IMR-90 (cell line): ENCODE measurements around the gene SPNS1. TPM values are rescaled to one million over a fixed set of nuclear protein-coding genes. Genes with fewer than 3 reads are reported as not detected.

Source experiments
- ATAC-seq: fragments of 200-7000 bp; cut with Tn5 transposase; 2 replicates; pipeline ENCODE4 v1.9.1; 2020; ENCODE audit warnings: low read depth, mild to moderate bottlenecking, moderate library complexity
- BruUV-seq: library from RNA; stranded (reverse); fragments of 400-500 nt; replicated peaks from 2 replicates; lab custom pipeline; 2021; lab: Mats Ljungman, UMichigan
- CTCF ChIA-PET: fragments of 300-600 bp; formaldehyde crosslinking; extraction: SDS; loops from one replicate; lab custom pipeline; 2021; ENCODE audit warnings: antibody characterized with exemption; lab: Yijun Ruan, JAX
- POLR2A ChIA-PET: fragments of 300-600 bp; sonication (Branson Sonifier 250); formaldehyde crosslinking; loops from one replicate; lab custom pipeline; 2022; ENCODE audit warnings: antibody characterized with exemption; ENCODE audit not compliant: unreplicated experiment; lab: Charles Lee
- DNase-seq: peaks from one replicate; pipeline ENCODE4 v3.0.0; 2013
- H2AFZ ChIP-seq: replicated peaks from 2 replicates; pipeline ENCODE3; 2013; ENCODE audit warnings: low read length, mild to moderate bottlenecking; ENCODE audit not compliant: poor library complexity
- H2AK5ac ChIP-seq: 2 replicates; pipeline ENCODE4 v1.6.1; 2013; ENCODE audit warnings: low read depth, low read length, inconsistent platforms
- H2AK9ac ChIP-seq: replicated peaks from 2 replicates; pipeline ENCODE3; 2013; ENCODE audit warnings: mild to moderate bottlenecking, low read depth, low read length, moderate library complexity; ENCODE audit not compliant: poor library complexity
- H2BK120ac ChIP-seq: 2 replicates; pipeline ENCODE4 v1.6.1; 2013; ENCODE audit warnings: low read depth, low read length, inconsistent platforms
- H2BK15ac ChIP-seq: 3 replicates; pipeline ENCODE4 v1.6.1; 2013; ENCODE audit warnings: low read depth, low read length, inconsistent platforms
- H2BK20ac ChIP-seq: 2 replicates; pipeline ENCODE4 v1.6.1; 2013; ENCODE audit warnings: low read depth, mild to moderate bottlenecking, inconsistent platforms, low read length, moderate library complexity
- H2BK5ac ChIP-seq: 2 replicates; pipeline ENCODE4 v1.6.1; 2013; ENCODE audit warnings: mild to moderate bottlenecking, low read depth, low read length, inconsistent platforms; ENCODE audit not compliant: poor library complexity, severe bottlenecking
- H3K14ac ChIP-seq: replicated peaks from 2 replicates; pipeline ENCODE4 v1.6.1; 2013; ENCODE audit warnings: low read depth, low read length, inconsistent platforms
- H3K18ac ChIP-seq: 2 replicates; pipeline ENCODE4 v1.6.1; 2013; ENCODE audit warnings: low read depth, low read length, control low read depth
- H3K23ac ChIP-seq: 2 replicates; pipeline ENCODE4 v1.6.1; 2013; ENCODE audit warnings: low read depth, low read length, inconsistent platforms
- H3K27ac ChIP-seq: 2 replicates; pipeline ENCODE4 v1.5.1; 2013; ENCODE audit warnings: mild to moderate bottlenecking, control low read depth, low read length; ENCODE audit not compliant: insufficient read depth
- H3K27me3 ChIP-seq: 2 replicates; pipeline ENCODE4 v1.6.1; 2013; ENCODE audit warnings: low read length; ENCODE audit not compliant: control insufficient read depth, insufficient read depth
- H3K36me3 ChIP-seq: 2 replicates; pipeline ENCODE4 v1.6.1; 2013; ENCODE audit warnings: low read length, mixed read lengths; ENCODE audit not compliant: control insufficient read depth, insufficient read depth
- H3K4ac ChIP-seq: 2 replicates; pipeline ENCODE4 v1.6.1; 2013; ENCODE audit warnings: low read depth, low read length, inconsistent platforms
- H3K4me1 ChIP-seq: 2 replicates; pipeline ENCODE4 v1.6.1; 2013; ENCODE audit warnings: low read length, mixed read lengths; ENCODE audit not compliant: control insufficient read depth, insufficient read depth
- H3K4me2 ChIP-seq: 2 replicates; pipeline ENCODE4 v1.6.1; 2013; ENCODE audit warnings: low read depth, mild to moderate bottlenecking, control low read depth, low read length, moderate library complexity
- H3K4me3 ChIP-seq: 2 replicates; pipeline ENCODE4 v1.5.1; 2013; ENCODE audit warnings: low read depth, mild to moderate bottlenecking, control low read depth, low read length, moderate library complexity; ENCODE audit not compliant: insufficient read depth
- H3K56ac ChIP-seq: 2 replicates; pipeline ENCODE4 v1.6.1; 2013; ENCODE audit warnings: low read length, inconsistent platforms; ENCODE audit not compliant: insufficient read depth; ENCODE audit errors: extremely low read depth
- H3K79me1 ChIP-seq, 2 experiments: 2 replicates each; pipeline ENCODE4 v1.6.1; 2013; ENCODE audit warnings: low read length in 2 of 2, inconsistent platforms in 1 of 2, low read depth in 1 of 2
- H3K9ac ChIP-seq: 2 replicates; pipeline ENCODE4 v1.6.1; 2013; ENCODE audit warnings: low read depth, low read length, control low read depth
- H3K9me1 ChIP-seq: 2 replicates; pipeline ENCODE4 v1.6.1; 2013; ENCODE audit warnings: low read length, inconsistent platforms; ENCODE audit not compliant: insufficient read depth
- H3K9me3 ChIP-seq: 2 replicates; pipeline ENCODE4 v1.6.1; 2013; ENCODE audit warnings: low read length; ENCODE audit not compliant: control insufficient read depth, insufficient read depth
- H4K20me1 ChIP-seq: 2 replicates; pipeline ENCODE4 v1.6.1; 2013; ENCODE audit warnings: low read length, inconsistent platforms; ENCODE audit not compliant: insufficient read depth
- H4K5ac ChIP-seq: 2 replicates; pipeline ENCODE4 v1.6.1; 2013; ENCODE audit warnings: mild to moderate bottlenecking, low read depth, low read length, control low read depth
- H4K8ac ChIP-seq, 2 experiments: 2 replicates each; pipeline ENCODE4 v1.6.1; 2013; ENCODE audit warnings: low read depth in 2 of 2, low read length in 2 of 2, control low read depth in 1 of 2, inconsistent platforms in 1 of 2
- H4K91ac ChIP-seq: 2 replicates; pipeline ENCODE4 v1.6.1; 2013; ENCODE audit warnings: low read depth, low read length, inconsistent platforms; ENCODE audit not compliant: insufficient read depth
- CEBPB ChIP-seq: IDR thresholded peaks from 2 replicates; pipeline ENCODE4 v1.6.1; 2012; ENCODE audit warnings: low read depth, low read length, improper control_type of control experiment
- CHD1 ChIP-seq: IDR thresholded peaks from 2 replicates; pipeline ENCODE4 v1.6.1; 2012; ENCODE audit warnings: low read depth, low read length, improper control_type of control experiment
- CTCF ChIP-seq: conservative IDR thresholded peaks from 2 replicates; pipeline ENCODE4 v1.5.1; 2012; ENCODE audit warnings: mild to moderate bottlenecking, low read depth, low read length, improper control_type of control experiment
- FOS ChIP-seq: fragments of 150-350 bp; IDR thresholded peaks from 2 replicates; pipeline ENCODE4 v1.6.1; 2016; ENCODE audit warnings: low read depth, low read length
- MAFK ChIP-seq: IDR thresholded peaks from 2 replicates; pipeline ENCODE4 v1.6.1; 2012; ENCODE audit warnings: low read depth, low read length, improper control_type of control experiment
- MAZ ChIP-seq: IDR thresholded peaks from 2 replicates; pipeline ENCODE4 v1.6.1; 2012; ENCODE audit warnings: low read depth, mild to moderate bottlenecking, low read length, improper control_type of control experiment, moderate library complexity, borderline replicate concordance
- MXI1 ChIP-seq: IDR thresholded peaks from 2 replicates; pipeline ENCODE4 v1.6.1; 2012; ENCODE audit warnings: low read depth, mild to moderate bottlenecking, low read length, moderate library complexity, borderline replicate concordance
- NFE2L2 ChIP-seq: fragments of 150-350 bp; IDR thresholded peaks from 2 replicates; pipeline ENCODE4 v1.6.1; 2016; ENCODE audit warnings: low read depth, mild to moderate bottlenecking, low read length
- POLR2A ChIP-seq: IDR thresholded peaks from 2 replicates; pipeline ENCODE4 v1.6.1; 2012; ENCODE audit warnings: mild to moderate bottlenecking, low read depth, low read length
- RAD21 ChIP-seq: IDR thresholded peaks from 2 replicates; pipeline ENCODE4 v1.6.1; 2012; ENCODE audit warnings: low read length, improper control_type of control experiment
- RCOR1 ChIP-seq: IDR thresholded peaks from 2 replicates; pipeline ENCODE4 v1.6.1; 2012; ENCODE audit warnings: mild to moderate bottlenecking, low read length, improper control_type of control experiment; ENCODE audit not compliant: insufficient replicate concordance
- SMC3 ChIP-seq: fragments of 150-350 bp; IDR thresholded peaks from 2 replicates; pipeline ENCODE4 v1.6.1; 2016; ENCODE audit warnings: low read depth, mild to moderate bottlenecking, antibody characterized with exemption, low read length, moderate library complexity
- WGBS, 2 experiments: methylation state at CpG; one replicate each; pipeline versions ENCODE4 v1.1.5 to v1.1.7; 2013; ENCODE audit warnings: missing lambda C conversion rate in 2 of 2; ENCODE audit not compliant: insufficient read length in 1 of 2; ENCODE audit errors: extremely low coverage in 2 of 2; 5-methylcytosine and 5-hydroxymethylcytosine counted together
- dilution Hi-C: fragments of 300-500 bp; cut with HindIII; formaldehyde crosslinking; loops from one replicate; pipeline ENCODE4 v1.14.3; 2018; ENCODE audit warnings: low sequenced_read_pairs; ENCODE audit not compliant: unreplicated experiment
- in situ Hi-C: fragments of 300-500 bp; cut with MboI; formaldehyde crosslinking; loops from 3 replicates; pipeline ENCODE4 v1.14.3; 2019; ENCODE audit warnings: low sequenced_read_pairs, inconsistent platforms, mixed read lengths
- intact Hi-C: fragments of 100-400 bp; cut with micrococcal nuclease; formaldehyde crosslinking; loops from 2 replicates; pipeline ENCODE4 v1.10.0; 2022
- polyA plus RNA-seq, 3 experiments: library from polyadenylated mRNA; depleted of rRNA; stranded (reverse); fragments of >200 nt; gene quantifications; 2 replicates each; pipeline ENCODE4 v1.2.3, GENCODE V29; 2012; ENCODE audit warnings: low replicate concordance in 1 of 3
- total RNA-seq: library from RNA; depleted of rRNA; stranded (reverse); fragments of >200 nt; gene quantifications from 2 replicates; pipeline ENCODE4 v1.2.3, GENCODE V29; 2012

The SPNS1 gene
- total and polyA plus RNA-seq, 2 of the 4 experiments (the other 2 are of a cell fraction): 4.7 to 37.3 TPM

- WGBS, 2 experiments: no CpG with 5 or more reads among the region's 5 CpGs
- Histone ChIP-seq H4K91ac (no peak overlapping the region), H2BK20ac (no peak overlapping the region), H3K4me2 (no peak overlapping the region), H4K20me1 (no peaks in the 10 kb centered on the region), H2BK5ac (no peak overlapping the region), H2AFZ (no peak overlapping the region), H3K27me3 (no peaks in the 10 kb centered on the region; the same call in 1 of the 2 replicates), H3K4me3 (no peak overlapping the region), H3K36me3 (no peaks in the 10 kb centered on the region), H3K18ac (no peak overlapping the region), H3K14ac (no peak overlapping the region), H3K9me3 (no peaks in the 10 kb centered on the region), H3K9me1 (no peaks in the 10 kb centered on the region; the same call in 1 of the 2 replicates), H3K23ac (no peak overlapping the region), H2BK120ac (no peak overlapping the region), H2AK5ac (no peak overlapping the region), H3K79me1 (no peaks in the 10 kb centered on the region), H2BK15ac (no peak overlapping the region), H3K9ac (no peak overlapping the region), H4K8ac (no peak overlapping the region), H4K5ac (no peak overlapping the region), H3K56ac (no peak overlapping the region), H2AK9ac (no peak overlapping the region), H3K4ac (no peak overlapping the region; the same call in 1 of the 2 replicates), H3K4me1 (peaks cover 8% of the 10 kb centered on the region), H3K27ac (no peak overlapping the region)
- dilution Hi-C loops: no loop called here
- in situ Hi-C loops: no loop called here
- ChIA-PET POLR2A (no interaction called here), CTCF (no interaction called here)
- intact Hi-C loops: loop anchor here (10.0 kb wide), 1 partner anchor 61 kb away; no protein-coding TSS in a partner anchor
- DNase-seq (no peak), ATAC-seq (no peak)
- no TSS peak for BruUV-seq
- TF ChIP-seq CHD1 (no peak), NFE2L2 (no peak), CEBPB (no peak), RAD21 (no peak), POLR2A (no peak), MAZ (no peak), MXI1 (no peak), SMC3 (no peak), RCOR1 (no peak), FOS (no peak), MAFK (no peak), CTCF (no peak)
Measured at GRCh38 chr16:29024278-29024677, 49.7 kb downstream of the SPNS1 start.
